DMS153 (cell line): ENCODE data around the gene UBAC2.
"Not testable (repeated sequence)": the region's sequence is repeated elsewhere in the genome, so short reads cannot be mapped to it uniquely, and the experiment has no call there.

Source experiments
- DNase-seq: peaks from one replicate; lab custom pipeline; 2025; lab: John Stamatoyannopoulos, UW

Gene UBAC2

DNA sequence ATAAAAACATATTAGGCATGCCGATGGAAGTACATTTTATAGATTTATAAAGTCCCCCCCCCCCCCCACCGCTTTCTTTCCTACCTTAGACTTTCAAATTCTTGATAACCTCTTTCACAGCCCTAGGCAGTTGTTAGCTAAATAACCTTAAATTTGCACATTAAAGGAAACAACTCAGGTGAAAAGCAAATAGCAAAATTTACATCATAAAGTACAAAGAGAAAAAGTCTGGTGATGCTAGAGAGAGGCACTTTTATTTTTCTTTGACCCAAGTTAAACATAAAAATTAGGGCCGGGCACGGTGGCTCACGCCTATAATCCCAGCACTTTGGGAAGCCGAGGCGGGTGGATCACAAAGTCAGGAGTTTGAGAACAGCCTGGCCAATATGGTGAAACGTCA, 15.0 kb upstream of the UBAC2 start:
- no peak for DNase-seq

DNA sequence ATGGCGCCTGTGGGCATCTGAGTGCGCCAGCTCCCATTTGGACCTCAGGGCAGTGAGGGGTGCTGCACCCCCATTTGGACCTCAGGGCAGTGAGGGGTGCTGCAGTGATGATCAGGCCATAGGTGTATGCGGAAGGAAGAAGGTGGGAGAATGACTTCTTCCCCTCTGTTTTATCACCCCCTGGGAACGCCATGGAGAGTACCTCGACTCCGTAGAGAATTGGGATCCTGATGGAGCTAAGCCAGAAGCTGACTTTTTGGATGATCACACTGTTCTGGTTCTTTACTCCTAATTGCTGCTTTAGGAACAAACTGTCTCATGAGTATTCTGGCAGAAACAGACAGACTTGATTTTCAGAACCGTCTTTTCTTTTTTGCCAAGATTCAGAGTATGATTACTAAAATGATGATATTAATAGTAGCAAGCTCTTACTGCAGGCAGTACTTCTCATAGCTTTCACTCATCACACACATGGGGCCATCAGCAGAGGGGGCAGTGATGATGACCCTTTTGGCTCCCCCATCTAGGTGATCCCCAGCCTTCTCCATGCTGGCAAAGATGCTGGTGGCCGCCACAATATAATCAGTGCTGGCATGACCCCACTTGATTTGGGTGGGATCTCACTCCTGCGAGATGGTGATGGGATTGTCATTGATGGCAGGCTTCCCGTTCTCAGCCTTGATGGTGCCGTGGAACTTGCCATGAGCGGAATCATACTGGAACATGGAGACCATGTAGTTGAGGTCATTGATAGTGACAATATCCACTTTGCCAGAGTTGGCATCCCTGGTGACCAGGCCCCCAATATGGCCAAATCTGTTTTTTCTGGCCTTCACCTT, 10.3 kb upstream of the UBAC2 start:
- no peak for DNase-seq

DNA sequence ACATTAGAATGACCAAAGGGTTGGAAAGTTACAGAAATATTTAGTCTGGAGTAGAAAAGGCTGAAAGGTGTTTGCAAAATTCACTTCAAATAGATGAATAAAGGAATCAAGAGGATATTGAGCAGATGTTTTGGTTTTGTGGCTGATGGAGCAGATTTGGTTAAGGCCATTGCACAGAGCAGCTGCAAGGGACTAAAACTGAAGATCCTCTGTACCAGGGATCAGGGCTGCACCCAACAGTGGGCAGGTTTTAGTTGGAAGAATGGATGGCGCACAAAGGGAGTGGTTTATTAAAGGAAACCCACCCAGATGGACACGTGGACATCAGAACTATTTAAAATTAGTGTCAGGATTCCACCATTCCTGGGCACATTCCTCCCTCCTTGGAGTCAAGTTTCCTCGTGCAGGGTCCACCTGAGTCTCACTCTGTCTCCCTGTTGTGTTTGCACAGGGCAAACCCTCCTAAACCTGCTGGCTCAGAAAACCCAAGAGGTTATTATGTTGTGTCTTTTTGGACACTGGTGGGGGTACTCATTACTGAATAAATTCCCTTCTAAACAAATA, 9.2 kb upstream of the UBAC2 start:
- peak; percentile 30 for DNase-seq

DNA sequence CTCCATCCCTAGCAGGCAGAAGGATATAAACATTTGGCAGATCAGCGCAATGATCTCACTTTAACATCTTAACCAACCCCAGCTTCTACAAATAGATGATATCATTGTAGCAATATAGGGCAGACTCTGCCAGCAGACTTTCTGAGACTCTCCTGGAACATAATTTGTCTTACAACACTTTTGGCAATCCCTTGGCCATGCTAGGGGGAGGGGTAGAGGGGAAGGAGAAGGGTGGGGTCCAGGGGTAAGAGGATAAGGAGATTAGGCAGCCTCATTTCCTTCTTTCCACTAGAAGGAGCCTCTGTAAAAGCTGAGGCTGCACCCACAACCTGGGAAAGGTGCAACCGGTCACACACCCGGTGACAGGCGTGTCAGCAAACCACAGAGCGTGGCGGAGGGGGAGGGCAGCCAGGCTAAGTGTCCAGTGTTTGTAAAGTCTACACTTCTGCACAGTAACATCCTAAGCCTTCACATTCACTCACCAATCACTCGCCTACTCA, 8.7 kb upstream of the UBAC2 start:
- DNase-seq = no peak

DNA sequence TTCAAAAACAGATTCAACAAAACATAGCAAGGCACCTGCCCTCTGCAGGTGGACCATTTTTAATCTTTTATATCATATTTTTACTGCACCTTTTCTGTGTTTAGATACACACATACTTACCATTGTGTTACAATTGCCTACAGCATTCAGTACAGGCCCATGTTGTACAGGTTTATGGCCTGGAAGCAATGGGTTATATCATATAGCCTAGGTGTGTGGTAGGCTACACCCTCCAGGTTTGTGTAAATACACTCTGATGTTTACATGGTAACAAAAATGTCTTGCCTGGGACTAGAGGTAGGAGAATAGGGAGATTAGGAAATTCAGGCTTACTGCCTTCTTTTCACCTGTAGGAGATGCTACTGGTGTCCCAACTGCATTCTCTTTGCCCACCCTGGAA, 8.2 kb upstream of the UBAC2 start:
- no peak for DNase-seq

DNA sequence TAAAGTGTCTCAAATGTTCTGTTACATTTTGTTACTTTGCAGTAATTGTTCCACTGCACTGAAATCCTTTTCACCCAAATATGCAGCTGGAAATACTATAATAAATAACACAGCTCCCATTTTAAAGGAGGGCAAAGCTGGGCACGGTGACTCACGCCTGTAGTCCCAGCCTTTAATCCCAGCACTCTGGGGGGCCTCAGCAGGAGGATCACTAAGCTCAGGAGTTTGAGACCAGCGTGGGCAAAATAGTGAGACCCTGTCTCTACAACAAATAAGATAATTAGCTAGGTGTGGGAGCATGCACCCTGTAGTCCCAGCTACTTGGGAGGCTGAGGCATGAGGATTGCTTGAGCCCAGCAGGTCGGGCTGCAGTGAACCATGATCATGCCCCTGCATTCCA, 7.5 kb upstream of the UBAC2 start:
- DNase-seq = no peak

DNA sequence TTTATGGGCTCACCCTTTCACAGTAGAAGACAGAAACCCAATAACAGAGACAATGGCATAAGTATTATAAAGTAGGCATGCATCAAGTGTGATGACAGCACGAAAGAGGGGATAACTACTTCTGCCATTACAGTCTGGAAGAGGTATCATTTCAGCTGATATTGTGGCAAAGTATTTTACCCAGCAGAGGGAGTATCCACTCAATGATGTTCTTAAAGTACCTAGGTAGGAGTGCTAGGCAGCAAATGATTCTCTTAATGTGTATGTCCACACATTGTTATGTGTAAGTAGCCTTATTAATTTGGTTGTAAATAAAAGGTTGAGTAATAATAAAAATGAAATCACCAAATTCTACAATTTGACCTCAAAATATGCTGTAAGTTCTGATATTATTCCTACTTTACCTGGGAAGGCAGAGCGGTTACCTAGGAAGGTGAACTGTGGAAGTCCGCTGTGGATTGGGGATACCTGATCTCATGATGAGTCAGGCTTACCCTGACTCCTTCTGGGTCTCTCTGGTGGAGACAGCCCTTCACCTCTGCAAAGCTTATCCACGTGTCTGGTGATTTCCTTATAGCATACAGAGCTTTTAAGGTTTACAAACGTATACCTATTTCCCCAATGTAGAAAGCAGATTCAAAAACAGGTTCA, 4.1 kb upstream of the UBAC2 start:
- DNase-seq = no peak

DNA sequence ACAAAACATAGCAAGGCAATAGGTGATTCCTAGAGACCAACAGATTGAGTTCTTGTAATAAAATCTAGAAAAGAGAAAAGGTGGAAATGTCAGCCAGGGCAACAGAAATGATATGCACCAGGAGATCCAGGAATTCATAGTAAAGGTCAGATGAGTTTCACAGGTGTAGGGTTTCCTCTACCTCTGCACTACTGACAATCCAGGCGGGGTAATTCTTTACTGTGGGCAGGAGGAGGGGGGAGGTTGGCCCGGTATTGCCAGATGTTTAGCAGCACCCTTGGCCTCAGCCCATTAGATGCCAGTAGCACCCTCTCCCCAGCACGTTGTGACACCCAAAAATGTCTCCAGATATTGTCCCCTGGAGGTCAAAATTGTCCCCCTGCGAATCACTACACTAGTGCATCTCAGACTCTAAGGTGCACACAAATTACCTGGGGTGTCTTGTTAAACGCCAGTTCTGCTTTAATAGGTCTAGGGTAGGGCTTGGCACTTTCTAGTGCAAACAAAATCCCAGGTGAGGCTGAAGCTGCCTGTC, 3.5 kb upstream of the UBAC2 start:
- DNase-seq = no peak

DNA sequence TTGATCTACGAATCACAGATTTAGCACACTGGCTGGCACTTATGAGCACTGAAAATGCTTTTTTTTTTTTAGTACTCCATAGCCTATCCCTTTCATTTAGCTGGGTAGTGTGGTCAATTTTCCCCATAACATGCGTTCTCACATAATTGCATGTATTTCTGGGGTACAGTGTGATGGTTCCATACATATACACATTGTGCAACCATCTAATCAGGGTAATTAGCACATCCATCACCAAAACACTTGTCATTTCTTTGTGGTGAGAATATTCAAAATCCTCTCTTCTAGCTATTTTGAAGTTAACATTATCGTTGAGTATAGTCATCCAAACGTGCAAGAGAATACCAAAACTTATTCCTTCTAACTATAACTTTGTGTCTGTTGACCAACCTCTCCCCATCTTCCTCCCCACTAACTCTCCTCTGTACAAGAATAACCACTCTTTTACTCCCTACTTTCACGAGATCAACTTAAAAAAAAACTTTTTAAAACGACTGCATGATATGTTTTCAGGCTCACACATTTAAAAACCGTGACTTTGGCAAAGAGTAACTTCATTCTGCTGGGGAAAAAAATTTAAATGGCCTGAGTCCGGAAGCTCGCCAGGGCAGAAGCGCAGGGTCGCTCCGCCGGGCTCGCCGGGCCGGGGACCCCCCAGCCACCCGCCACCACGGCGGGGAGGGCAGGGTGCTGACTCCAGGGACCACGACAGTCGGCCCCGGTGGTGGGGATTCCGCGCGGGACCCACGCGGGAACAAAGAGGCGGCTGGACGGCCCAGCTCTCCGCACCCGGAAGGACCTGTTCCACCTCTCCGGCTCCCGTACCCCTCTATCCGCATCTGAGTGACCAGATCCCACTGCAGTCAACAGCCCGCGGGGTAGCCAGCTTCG, 868 bp upstream of the UBAC2 start:
- no peak for DNase-seq

DNA sequence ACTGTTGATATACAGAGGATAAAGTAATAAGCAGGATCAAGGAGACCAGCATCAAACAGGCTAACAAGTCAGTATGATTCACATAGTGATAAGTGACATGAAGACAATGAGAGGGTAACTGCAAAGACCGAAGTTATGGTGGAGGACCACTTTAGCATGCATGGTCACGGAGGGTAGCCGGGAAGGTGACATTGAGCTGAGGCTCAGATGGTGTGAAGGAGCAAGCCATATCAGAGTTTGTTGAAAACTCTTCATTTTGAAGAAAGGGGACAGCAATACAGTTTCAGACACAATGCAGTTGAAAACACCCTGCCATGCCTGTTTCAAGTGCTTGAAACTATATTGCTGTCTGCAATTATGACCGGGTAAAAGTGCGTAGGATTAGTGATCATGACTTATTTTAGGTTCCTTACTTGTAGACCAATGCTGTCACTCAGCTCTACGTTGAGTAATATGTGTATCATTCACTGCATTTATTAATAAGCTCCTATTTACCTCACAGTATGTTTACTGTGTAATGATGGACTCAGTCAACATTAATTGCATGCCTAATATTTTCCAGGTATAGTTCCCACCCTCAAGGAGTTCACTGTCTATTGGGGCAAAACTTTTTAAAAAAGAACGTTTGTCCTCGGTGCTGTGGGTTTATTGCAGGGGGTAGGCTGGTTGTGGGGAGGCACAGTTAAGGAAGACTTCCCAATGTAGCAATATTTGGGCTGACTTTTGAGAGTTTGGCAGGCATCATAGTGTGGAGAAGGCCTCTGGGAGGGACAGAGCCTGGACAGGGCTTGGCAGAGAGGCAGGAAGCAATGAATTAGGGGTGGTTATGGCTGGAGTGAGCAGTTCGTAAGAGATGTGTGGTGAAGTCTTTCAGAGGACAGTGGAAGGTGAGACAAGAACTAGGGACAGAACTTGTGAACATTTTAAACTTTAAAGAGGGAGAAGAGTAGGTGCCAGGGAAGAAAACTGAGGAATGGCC, 3.2 kb downstream of the UBAC2 start:
- DNase-seq = no peak

DNA sequence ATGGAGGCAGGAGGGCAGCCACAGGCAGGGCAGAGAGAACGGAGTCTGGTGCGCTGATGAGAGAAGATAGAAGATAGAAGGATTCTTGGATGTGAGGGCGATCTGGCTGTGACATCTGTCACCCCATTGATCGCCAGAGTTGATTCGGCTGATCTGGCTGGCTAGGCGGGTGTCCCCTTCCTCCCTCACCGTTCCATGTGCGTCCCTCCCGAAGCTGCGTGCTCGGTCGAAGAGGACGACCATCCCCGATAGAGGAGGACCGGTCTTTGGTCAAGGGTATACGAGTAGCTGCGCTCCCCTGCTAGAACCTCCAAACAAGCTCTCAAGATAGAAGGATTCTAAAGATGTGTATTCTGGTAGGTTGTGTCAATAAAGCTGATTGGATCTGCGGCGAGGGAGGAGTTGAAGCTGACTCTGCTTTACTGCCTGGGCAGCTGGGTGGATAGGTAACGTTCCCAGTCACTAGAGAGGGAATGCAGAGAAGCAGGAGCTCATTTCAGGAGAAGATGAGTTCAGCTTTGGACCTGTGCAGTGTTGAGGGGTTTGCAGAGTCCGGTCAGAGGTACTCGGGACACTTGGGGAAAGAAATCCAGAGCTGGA, 5.1 kb downstream of the UBAC2 start:
- DNase-seq = no peak

DNA sequence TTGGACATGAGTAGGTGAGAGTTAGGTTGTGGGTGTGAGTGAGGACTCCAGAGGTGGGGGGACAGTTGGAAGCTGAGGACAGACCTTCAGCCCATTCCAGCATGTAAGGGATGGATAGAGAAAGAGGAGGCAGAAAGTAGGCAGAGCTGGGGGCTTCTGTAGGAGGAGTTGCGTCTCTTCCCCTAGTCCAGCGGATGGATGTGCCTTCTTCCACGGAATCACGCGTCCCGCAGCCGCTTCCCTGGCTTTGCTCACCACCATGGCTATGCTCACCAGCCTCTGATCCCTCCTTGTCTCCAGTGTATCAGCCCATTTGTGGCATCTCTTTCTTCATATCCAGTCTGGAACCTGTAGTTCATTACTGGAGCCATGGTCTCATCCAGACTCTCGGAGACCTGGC, 5.6 kb downstream of the UBAC2 start:
- no peak for DNase-seq

DNA sequence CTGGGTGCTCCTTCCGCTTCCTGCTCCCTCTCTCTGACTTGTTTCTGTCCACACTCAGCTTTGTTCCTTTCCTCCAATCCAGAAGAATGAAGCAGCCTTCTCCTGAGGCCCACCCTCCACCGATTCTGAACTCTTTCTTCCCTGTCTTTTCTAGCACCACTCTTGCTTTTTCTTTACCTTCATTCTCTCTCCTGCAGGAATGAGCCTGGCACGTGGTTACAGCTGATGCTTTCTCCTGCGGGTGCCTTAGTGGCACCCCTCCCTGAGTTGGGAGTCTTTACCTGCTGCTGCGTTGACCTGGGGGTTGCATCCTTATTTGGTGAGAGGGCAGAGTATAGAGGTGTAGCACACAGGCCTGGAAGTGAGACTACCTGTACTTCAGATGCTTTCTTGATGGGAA, 6.2 kb downstream of the UBAC2 start:
- DNase-seq = no peak

DNA sequence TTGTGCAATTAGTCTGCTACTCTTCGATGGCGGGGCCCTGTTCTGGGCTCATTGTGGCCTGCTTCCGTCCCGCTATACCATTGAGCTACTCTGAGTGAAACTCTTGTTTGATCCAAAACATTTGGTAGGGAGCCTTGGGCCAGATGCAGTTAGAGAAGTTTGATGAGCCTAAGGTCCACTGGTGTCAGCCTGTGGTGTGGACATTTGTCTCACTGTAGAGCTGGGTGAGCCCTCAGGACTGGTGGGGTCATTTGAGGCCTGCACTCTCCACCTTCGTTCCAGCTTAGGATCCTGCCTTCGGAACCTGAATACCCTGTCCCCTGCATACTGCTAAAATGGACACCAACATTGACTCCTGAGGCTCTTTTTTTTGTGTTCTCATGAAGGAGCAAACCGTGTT, 6.9 kb downstream of the UBAC2 start:
- DNase-seq = no peak

DNA sequence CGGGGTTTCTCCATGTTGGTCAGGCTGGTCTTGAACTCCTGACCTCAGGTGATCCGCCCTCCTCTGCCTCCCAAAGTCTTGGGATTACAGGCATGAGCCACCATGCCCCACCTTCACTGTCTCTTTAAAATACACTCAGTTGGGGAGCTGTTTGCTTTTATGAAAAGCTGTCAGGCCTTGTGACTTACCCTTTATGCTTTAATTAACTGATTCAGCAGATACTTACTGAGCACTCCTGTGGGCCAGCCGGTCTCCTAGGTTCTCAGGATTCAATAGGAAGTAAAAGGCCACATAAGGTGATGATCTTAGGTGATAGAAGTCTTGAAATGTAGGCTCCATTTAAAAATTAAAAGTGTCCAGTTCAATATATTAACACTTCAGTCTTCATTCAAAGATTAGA, 7.5 kb downstream of the UBAC2 start:
- no peak for DNase-seq

DNA sequence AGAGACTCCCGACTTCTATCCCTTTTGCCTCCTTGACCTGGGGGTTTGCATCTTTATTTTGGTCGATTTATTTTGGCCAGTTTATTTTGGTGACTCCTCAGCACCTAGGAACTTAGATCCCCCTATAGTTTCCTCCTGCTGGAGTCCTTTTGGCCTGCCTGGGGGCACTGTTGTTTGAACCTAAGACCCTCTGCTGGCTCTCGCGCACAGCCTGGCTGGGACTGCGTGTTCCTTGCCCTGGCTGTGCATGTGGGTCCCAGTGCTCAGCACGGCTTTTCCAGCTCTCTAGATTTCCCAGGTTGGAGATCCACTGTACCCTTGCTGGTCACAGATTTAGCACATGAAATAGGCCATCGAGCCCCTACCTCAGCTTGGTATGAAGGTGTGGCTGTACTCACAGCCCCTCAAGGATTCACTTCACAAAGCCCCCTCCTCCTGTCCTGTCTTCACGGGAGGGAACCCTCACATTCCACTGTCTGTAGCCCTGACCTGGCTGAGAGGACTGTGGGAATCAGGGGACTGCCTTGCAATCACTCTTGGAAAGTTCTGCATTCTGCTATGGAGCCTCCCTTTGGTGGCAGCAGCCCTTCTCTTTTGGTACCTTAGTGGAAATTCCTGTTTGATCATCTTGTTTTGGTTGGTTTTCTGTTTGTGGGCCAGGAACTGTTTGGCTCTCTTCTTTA, 8.3 kb downstream of the UBAC2 start:
- DNase-seq = no peak

DNA sequence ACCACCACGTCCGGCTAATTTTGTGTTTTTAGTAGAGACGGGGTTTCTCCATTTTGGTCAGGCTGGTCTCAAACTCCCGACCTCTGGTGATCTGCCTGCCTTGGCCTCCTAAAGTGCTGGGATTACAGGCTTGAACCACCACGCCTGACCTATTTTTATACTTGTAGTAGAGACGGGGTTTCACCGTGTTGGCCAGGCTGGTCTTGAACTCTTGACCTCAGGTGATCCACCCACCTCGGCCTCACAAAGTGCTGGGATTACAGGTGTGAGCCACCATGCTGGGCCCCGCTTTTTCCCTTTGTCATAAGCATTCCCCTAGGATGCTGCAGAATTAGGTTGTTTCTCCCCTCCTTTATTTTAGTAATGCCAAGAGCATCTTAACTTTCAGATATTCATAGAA, 10.0 kb downstream of the UBAC2 start:
- DNase-seq = not testable (repeated sequence)

DNA sequence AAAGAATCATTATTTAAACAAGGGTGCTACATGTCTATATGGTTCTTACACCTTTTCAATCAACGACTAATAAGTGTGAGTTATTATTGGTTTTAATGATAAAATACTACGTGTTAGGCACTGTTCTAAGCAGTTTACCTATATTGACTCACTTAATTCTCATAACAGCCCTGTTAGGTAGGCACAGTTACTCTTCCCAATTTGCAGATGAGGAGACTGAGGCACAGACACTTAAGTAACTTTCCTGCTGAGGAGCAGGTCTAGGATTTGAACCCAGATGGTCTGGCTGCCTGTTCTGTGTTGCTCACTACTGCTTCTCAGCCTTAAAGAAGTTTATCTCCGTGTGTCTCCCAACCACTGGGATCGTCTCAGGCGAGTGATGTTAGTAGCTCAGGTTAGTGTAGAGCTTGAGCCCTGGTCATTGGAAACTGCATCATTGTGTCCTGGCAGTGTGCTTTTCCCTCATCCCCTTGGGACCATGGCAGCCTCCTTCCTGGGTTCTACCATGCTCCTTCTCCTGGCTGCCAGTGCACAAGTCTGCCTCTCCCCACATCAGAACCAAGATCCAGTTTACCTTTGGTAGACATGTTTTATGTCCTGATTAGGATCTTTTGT, 10.9 kb downstream of the UBAC2 start:
- DNase-seq = no peak

DNA sequence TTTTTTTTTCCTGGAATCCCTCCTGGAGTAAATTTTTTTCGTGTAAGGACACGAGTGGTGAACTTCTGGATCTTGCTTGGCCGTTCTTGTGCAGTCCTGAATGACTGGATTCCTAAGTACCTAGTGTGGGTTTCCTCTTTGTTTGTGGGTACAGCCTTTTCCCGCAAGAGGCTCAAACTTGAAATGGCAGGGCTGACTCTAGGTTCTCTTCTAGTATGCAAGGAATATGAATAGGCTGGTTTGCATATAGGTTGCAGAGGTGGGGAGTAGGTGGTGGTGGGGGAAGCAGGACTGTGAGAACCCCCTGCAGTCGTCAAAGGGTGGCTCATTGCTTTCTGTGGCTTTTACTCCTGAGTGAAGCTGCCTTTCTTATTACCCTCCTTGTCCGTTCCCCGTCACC, 13.6 kb downstream of the UBAC2 start:
- DNase-seq = no peak
